Dendritic cell treated with granulocyte-macrophage colony-stimulating factor and Interleukin-4, amounts not matched to agents 40 ng/mL and 50 ng/mL, for 4 days (primary cell): ENCODE results near the gene EXOC1.

Experiments
- H3K27ac Mint-ChIP-seq: one replicate; pipeline ENCODE4 v1.8.0; 2022; ENCODE audit warnings: mild to moderate bottlenecking, mixed read lengths
- H3K27me3 Mint-ChIP-seq: one replicate; pipeline ENCODE4 v1.8.0; 2022; ENCODE audit warnings: mild to moderate bottlenecking, mixed read lengths
- H3K36me3 Mint-ChIP-seq: one replicate; pipeline ENCODE4 v1.8.0; 2022; ENCODE audit warnings: low read depth, mixed read lengths
- H3K4me1 Mint-ChIP-seq: one replicate; pipeline ENCODE4 v1.8.0; 2022; ENCODE audit warnings: low read depth, mixed read lengths
- H3K4me3 Mint-ChIP-seq: one replicate; pipeline ENCODE4 v1.8.0; 2022; ENCODE audit warnings: mild to moderate bottlenecking, moderate library complexity, mixed read lengths
- H3K9me3 Mint-ChIP-seq: one replicate; pipeline ENCODE4 v1.8.0; 2022; ENCODE audit warnings: mixed read lengths
- intact Hi-C: fragments of 100-400 bp; cut with micrococcal nuclease; formaldehyde crosslinking; loops from one replicate; pipeline ENCODE4 v1.15.0; 2022

Gene EXOC1

GRCh38 chr4:55865228-55865806, 11.9 kb downstream of the EXOC1 start:
- intact Hi-C loops: loop anchor here (5.0 kb wide), 2 partner anchors 433 to 458 kb away; no protein-coding TSS in a partner anchor
- Mint-ChIP-seq H3K27ac (peak overlapping the region; percentile 56), H3K4me1 (peaks cover 17% of the 10 kb centered on the region), H3K36me3 (peaks cover 69% of the 10 kb centered on the region), H3K9me3 (no peaks in the 10 kb centered on the region), H3K27me3 (no peaks in the 10 kb centered on the region), H3K4me3 (no peak overlapping the region)

GRCh38 chr4:55866290-55866907, 13.0 kb downstream of the EXOC1 start:
- H3K4me1 Mint-ChIP-seq: peaks cover 17% of the 10 kb centered on the region
- no peak overlapping the region for H3K4me3 Mint-ChIP-seq
- peak overlapping the region; percentile 56 for H3K27ac Mint-ChIP-seq
- H3K27me3 Mint-ChIP-seq: no peaks in the 10 kb centered on the region
- H3K9me3 Mint-ChIP-seq: no peaks in the 10 kb centered on the region
- intact Hi-C loops: loop anchor here (5.0 kb wide), 2 partner anchors 434 to 459 kb away; no protein-coding TSS in a partner anchor
- peaks cover 69% of the 10 kb centered on the region for H3K36me3 Mint-ChIP-seq

GRCh38 chr4:55866973-55867574, 13.6 kb downstream of the EXOC1 start:
- intact Hi-C loops: loop anchor here (5.0 kb wide), 2 partner anchors 435 to 460 kb away; no protein-coding TSS in a partner anchor
- Mint-ChIP-seq H3K4me1 (peaks cover 17% of the 10 kb centered on the region), H3K4me3 (no peak overlapping the region), H3K9me3 (no peaks in the 10 kb centered on the region), H3K36me3 (peaks cover 65% of the 10 kb centered on the region), H3K27me3 (no peaks in the 10 kb centered on the region), H3K27ac (peak overlapping the region; percentile 56)

- peaks cover 63% of the 10 kb centered on the region for H3K36me3 Mint-ChIP-seq
- H3K4me1 Mint-ChIP-seq: peaks cover 17% of the 10 kb centered on the region
- intact Hi-C loops: loop anchor here (5.0 kb wide), 2 partner anchors 436 to 461 kb away; no protein-coding TSS in a partner anchor
- H3K27me3 Mint-ChIP-seq: no peaks in the 10 kb centered on the region
- no peaks in the 10 kb centered on the region for H3K9me3 Mint-ChIP-seq
- H3K4me3 Mint-ChIP-seq: no peak overlapping the region
- no peak overlapping the region for H3K27ac Mint-ChIP-seq
Measured at GRCh38 chr4:55868581-55869090, 15.2 kb downstream of the EXOC1 start.

- Mint-ChIP-seq H3K27me3 (no peaks in the 10 kb centered on the region), H3K4me3 (no peak overlapping the region), H3K9me3 (no peaks in the 10 kb centered on the region), H3K27ac (no peak overlapping the region), H3K36me3 (peaks cover 67% of the 10 kb centered on the region), H3K4me1 (peaks cover 6% of the 10 kb centered on the region)
- intact Hi-C loops: loop anchor here (10.0 kb wide), 1 partner anchor 613 kb away; no protein-coding TSS in a partner anchor
Measured at GRCh38 chr4:55871299-55871800, 17.9 kb downstream of the EXOC1 start.

- peaks cover 72% of the 10 kb centered on the region for H3K36me3 Mint-ChIP-seq
- intact Hi-C loops: loop anchor here (10.0 kb wide), 1 partner anchor 610 kb away; no protein-coding TSS in a partner anchor
- H3K27ac Mint-ChIP-seq: no peak overlapping the region
Measured at GRCh38 chr4:55874831-55875230, 21.4 kb downstream of the EXOC1 start.

GRCh38 chr4:55876387-55876786, 22.9 kb downstream of the EXOC1 start:
- H3K4me3 Mint-ChIP-seq: no peak overlapping the region
- H3K9me3 Mint-ChIP-seq: no peaks in the 10 kb centered on the region
- H3K27ac Mint-ChIP-seq: no peak overlapping the region
- peaks cover 70% of the 10 kb centered on the region for H3K36me3 Mint-ChIP-seq
- no peaks in the 10 kb centered on the region for H3K4me1 Mint-ChIP-seq
- no peaks in the 10 kb centered on the region for H3K27me3 Mint-ChIP-seq
- intact Hi-C loops: loop anchor here (10.0 kb wide), 1 partner anchor 608 kb away; no protein-coding TSS in a partner anchor

More at GRCh38 chr4:55874831-55875230, 21.4 kb downstream of the EXOC1 start:
- Mint-ChIP-seq H3K9me3 (no peaks in the 10 kb centered on the region), H3K4me1 (no peaks in the 10 kb centered on the region), H3K4me3 (no peak overlapping the region), H3K27me3 (no peaks in the 10 kb centered on the region)

GRCh38 chr4:55879224-55879623, 25.8 kb downstream of the EXOC1 start:
- peaks cover 58% of the 10 kb centered on the region for H3K36me3 Mint-ChIP-seq
- H3K4me3 Mint-ChIP-seq: no peak overlapping the region
- no peak overlapping the region for H3K27ac Mint-ChIP-seq
- no peaks in the 10 kb centered on the region for H3K9me3 Mint-ChIP-seq
- H3K27me3 Mint-ChIP-seq: no peaks in the 10 kb centered on the region
- intact Hi-C loops: loop anchor here (10.0 kb wide), 1 partner anchor 606 kb away; no protein-coding TSS in a partner anchor
- no peaks in the 10 kb centered on the region for H3K4me1 Mint-ChIP-seq

- H3K4me1 Mint-ChIP-seq: no peaks in the 10 kb centered on the region
- H3K27me3 Mint-ChIP-seq: no peaks in the 10 kb centered on the region
- H3K36me3 Mint-ChIP-seq: peaks cover 47% of the 10 kb centered on the region
- H3K27ac Mint-ChIP-seq: no peak overlapping the region
- intact Hi-C loops: loop anchor here (10.0 kb wide), 1 partner anchor 1134 kb away; no protein-coding TSS in a partner anchor
- no peak overlapping the region for H3K4me3 Mint-ChIP-seq
- no peaks in the 10 kb centered on the region for H3K9me3 Mint-ChIP-seq
Measured at GRCh38 chr4:55880652-55881280, 27.3 kb downstream of the EXOC1 start.

- intact Hi-C loops: loop anchor here (10.0 kb wide), 1 partner anchor 1131 kb away; no protein-coding TSS in a partner anchor
- H3K36me3 Mint-ChIP-seq: peaks cover 37% of the 10 kb centered on the region
- no peak overlapping the region for H3K4me3 Mint-ChIP-seq
- H3K27ac Mint-ChIP-seq: no peak overlapping the region
- H3K4me1 Mint-ChIP-seq: no peaks in the 10 kb centered on the region
- H3K27me3 Mint-ChIP-seq: no peaks in the 10 kb centered on the region
- H3K9me3 Mint-ChIP-seq: no peaks in the 10 kb centered on the region
Measured at GRCh38 chr4:55884093-55884850, 30.8 kb downstream of the EXOC1 start.

- intact Hi-C loops: loop anchor here (10.0 kb wide), 1 partner anchor 1130 kb away; no protein-coding TSS in a partner anchor
- H3K9me3 Mint-ChIP-seq: no peaks in the 10 kb centered on the region
- no peak overlapping the region for H3K4me3 Mint-ChIP-seq
- H3K4me1 Mint-ChIP-seq: no peaks in the 10 kb centered on the region
- H3K27ac Mint-ChIP-seq: no peak overlapping the region
- no peaks in the 10 kb centered on the region for H3K27me3 Mint-ChIP-seq
- H3K36me3 Mint-ChIP-seq: peaks cover 37% of the 10 kb centered on the region
Measured at GRCh38 chr4:55884851-55885219, 31.4 kb downstream of the EXOC1 start.

GRCh38 chr4:55887594-55887993, 34.1 kb downstream of the EXOC1 start:
- Mint-ChIP-seq H3K4me1 (no peaks in the 10 kb centered on the region), H3K4me3 (no peak overlapping the region), H3K27ac (no peak overlapping the region), H3K9me3 (no peaks in the 10 kb centered on the region), H3K36me3 (peaks cover 40% of the 10 kb centered on the region), H3K27me3 (no peaks in the 10 kb centered on the region)
- intact Hi-C loops: loop anchor here (10.0 kb wide), 1 partner anchor 1127 kb away; no protein-coding TSS in a partner anchor

- H3K27me3 Mint-ChIP-seq: no peaks in the 10 kb centered on the region
- no peaks in the 10 kb centered on the region for H3K9me3 Mint-ChIP-seq
- no peak overlapping the region for H3K27ac Mint-ChIP-seq
- H3K36me3 Mint-ChIP-seq: peaks cover 62% of the 10 kb centered on the region
- no peaks in the 10 kb centered on the region for H3K4me1 Mint-ChIP-seq
- H3K4me3 Mint-ChIP-seq: no peak overlapping the region
- intact Hi-C loops: no loop called here
Measured at GRCh38 chr4:55892156-55892555, 38.7 kb downstream of the EXOC1 start.
